HG03378 (cell line): ENCODE measurements around the gene ANKRD24.
"Not testable (repeated sequence)": the region's sequence is repeated elsewhere in the genome, so short reads cannot be mapped to it uniquely, and the experiment has no call there.

Source experiments
- ATAC-seq: cut with Tn5 transposase; IDR thresholded peaks from one replicate; pipeline ENCODE4 v1.9.1; 2021; ENCODE audit warnings: mild to moderate bottlenecking, moderate library complexity; ENCODE audit not compliant: unreplicated experiment

ANKRD24 gene

GRCh38 chr19:4267101-4267900 is 84.8 kb downstream of the ANKRD24 start:
- no peak for ATAC-seq

DNA sequence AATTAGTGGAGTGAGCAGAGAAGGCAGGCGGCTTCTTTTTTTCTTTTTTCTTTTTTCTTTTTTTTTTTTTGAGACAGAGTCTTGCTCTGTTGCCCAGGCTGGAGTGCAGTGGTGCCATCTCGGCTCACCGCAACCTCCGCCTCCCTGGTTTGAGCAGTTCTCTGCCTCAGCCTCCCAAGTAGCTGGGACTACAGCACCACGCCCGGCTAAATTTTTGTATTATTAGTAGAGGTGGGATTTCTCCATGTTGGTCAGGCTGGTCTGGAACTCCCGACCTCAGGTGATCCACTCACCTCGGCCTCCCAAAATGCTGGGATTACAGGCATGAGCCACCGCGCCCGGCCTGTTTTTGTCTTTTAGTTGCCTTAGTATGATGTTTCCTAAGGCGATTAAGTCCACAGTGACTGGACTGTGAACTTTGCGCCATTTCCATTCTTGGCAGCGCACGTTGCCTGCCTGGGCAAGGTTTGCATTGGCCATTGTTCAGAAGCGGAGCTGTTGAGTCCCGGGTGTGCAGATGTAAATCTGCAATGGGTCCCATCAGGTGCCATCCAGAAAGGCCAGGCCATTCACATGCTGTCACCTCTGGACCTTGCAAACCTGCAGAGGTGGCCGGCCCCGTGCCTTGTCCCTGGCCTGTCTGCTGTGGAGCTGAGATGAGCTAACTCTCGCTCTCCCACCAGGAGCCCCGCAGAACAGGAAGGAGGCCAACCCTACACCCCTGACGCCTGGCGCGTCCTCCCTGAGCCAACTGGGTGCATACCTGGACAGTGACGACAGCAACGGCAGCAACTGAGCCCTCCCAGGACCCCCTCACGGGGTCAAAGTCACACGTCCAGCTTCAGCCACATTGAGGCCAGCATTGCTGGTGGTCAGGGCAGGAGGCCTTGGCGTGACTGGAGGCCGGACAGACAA is 85.7 kb downstream of the ANKRD24 start:
- no peak for ATAC-seq

DNA sequence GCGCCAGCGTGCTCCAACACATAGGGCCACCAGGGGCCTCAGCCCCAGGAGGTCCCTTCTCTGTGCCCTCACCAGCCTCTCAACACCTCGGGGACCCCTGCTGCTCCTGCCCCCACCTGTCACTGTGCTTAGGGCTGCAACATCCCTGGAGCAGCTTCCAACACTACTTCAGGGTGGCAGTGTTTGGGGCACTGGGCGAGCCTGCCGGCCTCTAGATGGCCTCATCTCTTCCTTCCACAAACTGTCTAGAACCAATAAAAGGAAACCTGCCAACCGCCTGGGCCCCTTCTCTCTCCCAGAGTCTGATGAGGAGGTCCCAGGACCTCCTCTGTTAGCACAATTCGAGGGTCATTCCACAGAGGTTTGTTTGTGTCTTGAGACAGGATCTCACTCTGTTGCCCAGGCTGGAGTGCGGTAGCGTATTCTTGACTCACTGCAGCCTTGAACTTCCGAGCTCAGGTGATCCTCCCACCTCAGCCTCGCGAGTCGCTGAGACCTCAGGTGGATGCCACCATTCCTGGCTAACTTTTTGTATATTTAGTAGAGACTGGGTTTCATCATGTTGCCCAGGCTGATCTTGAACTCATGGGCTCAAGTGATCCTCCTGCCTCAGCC is 86.4 kb downstream of the ANKRD24 start:
- ATAC-seq, result no peak

GRCh38 chr19:4272894-4273293 is 90.4 kb downstream of the ANKRD24 start:
- ATAC-seq, result no peak

DNA sequence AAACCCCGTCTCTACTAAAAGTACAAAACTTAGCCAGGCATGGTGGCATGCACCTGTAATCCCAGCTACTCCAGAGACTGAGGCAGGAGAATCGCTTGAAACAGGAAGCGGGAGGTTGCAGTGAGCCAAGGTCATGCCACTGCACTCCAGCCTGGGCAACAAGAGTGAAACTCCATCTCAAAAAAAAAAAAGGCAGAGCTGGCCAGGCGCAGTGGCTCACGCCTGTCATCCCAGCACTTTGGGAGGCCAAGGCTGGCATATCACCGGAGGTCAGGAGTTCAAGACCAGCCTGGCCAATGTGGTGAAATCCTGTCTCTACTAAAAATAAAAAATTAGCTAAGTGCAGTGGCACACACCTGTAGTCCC is 91.8 kb downstream of the ANKRD24 start:
- ATAC-seq, result not testable (repeated sequence)
